ENCODE measurements around the gene ZFAND4. TPM values are rescaled to one million over a fixed set of nuclear protein-coding genes. Genes with fewer than 3 reads are reported as not detected.

ZFAND4 gene
- total RNA-seq, 1 experiment from 2014 or later, result 17.2 TPM

GRCh38 chr10:45640941-45641340 lies 31.6 kb downstream of the ZFAND4 start:
- no peaks in the 10 kb centered on the region for H3K9me3 ChIP-seq (ENCODE audit: control insufficient read depth, low read depth, low read length)
- no CpG with 5 or more reads among the region's 4 CpGs for WGBS (ENCODE audit: extremely low coverage, insufficient read length, low lambda C conversion rate)
- no peaks in the 10 kb centered on the region for H3K79me2 ChIP-seq (ENCODE audit: insufficient read depth, low read length)
- H3K4me1 ChIP-seq (ENCODE audit: insufficient read depth, low read length), result no peaks in the 10 kb centered on the region
- no peak overlapping the region for H3K4ac ChIP-seq (ENCODE audit: low read depth, low read length)
- no peak overlapping the region for H3K4me2 ChIP-seq (ENCODE audit: insufficient read depth, insufficient read length, low read length)
- no peak overlapping the region for H2BK15ac ChIP-seq (ENCODE audit: low read depth, low read length)
- no peak overlapping the region for H2BK5ac ChIP-seq (ENCODE audit: insufficient read length, low read length)
- H3T11ph ChIP-seq (ENCODE audit: low read length), result no peak overlapping the region
- no peak overlapping the region for H2AK5ac ChIP-seq (ENCODE audit: insufficient read length, low read length)
- H3K18ac ChIP-seq (ENCODE audit: insufficient read length, low read depth, low read length), result no peak overlapping the region
- no peak for DNase-seq
- H3K4me3 Mint-ChIP-seq, result no peak overlapping the region
- no peak overlapping the region for H4K8ac ChIP-seq (replicated peaks; ENCODE audit: insufficient read length, low read depth, low read length)
- H2BK12ac ChIP-seq (ENCODE audit: insufficient read length, low read depth, low read length), result no peak overlapping the region
- no peak overlapping the region for H4K5ac ChIP-seq (ENCODE audit: insufficient read length, low read depth, low read length)
- no peak overlapping the region for H2BK20ac ChIP-seq (ENCODE audit: low read depth, low read length, poor library complexity, severe bottlenecking)
- no peak overlapping the region for H2BK120ac ChIP-seq (ENCODE audit: low read depth, low read length, poor library complexity, severe bottlenecking)
- H2AFZ ChIP-seq (ENCODE audit: low read length), result no peak overlapping the region
- peaks cover 12 to 28% (median 18%) of the 10 kb centered on the region in 3 experiments; a peak in 6 of 7 replicates for H3K36me3 Mint-ChIP-seq (ENCODE audit: insufficient read depth in 1 of 3, low read depth in 3 of 3)
- H3K56ac ChIP-seq (ENCODE audit: insufficient read length, low read depth, low read length), result no peak overlapping the region
- no peaks in the 10 kb centered on the region; a peak in 1 of 5 replicates for H3K9me3 Mint-ChIP-seq
- no peak overlapping the region for H3K23ac ChIP-seq (ENCODE audit: insufficient read length, low read depth, low read length)
- no peak overlapping the region for H4K91ac ChIP-seq (ENCODE audit: insufficient read length, low read depth, low read length)
- no peak for TF ChIP-seq CTCF (conservative IDR thresholded peaks at IDR 0.05)
- no peaks in the 10 kb centered on the region for H3K23me2 ChIP-seq (ENCODE audit: insufficient read length, low read depth, low read length, poor library complexity, severe bottlenecking)
- H3K9ac ChIP-seq (ENCODE audit: extremely low read depth, insufficient read length, low read length), result no peak overlapping the region
- no peak overlapping the region for H3K14ac ChIP-seq (ENCODE audit: insufficient read depth, low read length)
- no peaks in the 10 kb centered on the region for H3K79me1 ChIP-seq (ENCODE audit: insufficient read depth, low read depth, low read length, poor library complexity, severe bottlenecking)
- no peaks in the 10 kb centered on the region for H3K4me1 Mint-ChIP-seq
- H3K27me3 Mint-ChIP-seq (ENCODE audit: low read depth), result no peaks in the 10 kb centered on the region
- no peaks in the 10 kb centered on the region for H4K20me1 ChIP-seq (ENCODE audit: control insufficient read depth, insufficient read depth, insufficient read length)
- H3K27ac ChIP-seq (ENCODE audit: insufficient read length, low read depth, low read length), result no peak overlapping the region
- no peaks in the 10 kb centered on the region for H3K27me3 ChIP-seq (ENCODE audit: insufficient read depth, low read length)
- H3K27ac Mint-ChIP-seq, result no peak overlapping the region

Data from H9 (cell line).